ENCODE results near the gene TIGIT. TPM values are rescaled to one million over a fixed set of nuclear protein-coding genes. Genes with fewer than 3 reads are reported as not detected.

TIGIT gene
- total RNA-seq, 1 experiment from 2014 or later, result not detected

GRCh38 chr3:114336857-114337256, 43.0 kb downstream of the TIGIT start:
- no peaks in the 10 kb centered on the region for H3K36me3 ChIP-seq (ENCODE audit: insufficient read depth, low read length, poor library complexity, severe bottlenecking)

GRCh38 chr3:114338651-114339357, 45.0 kb downstream of the TIGIT start:
- no peak for DNase-seq (ENCODE audit: low spot score)
- no peaks in the 10 kb centered on the region for H3K9me3 ChIP-seq (ENCODE audit: low read depth, low read length, poor library complexity, severe bottlenecking)
- no peaks in the 10 kb centered on the region for H3K4me1 ChIP-seq (ENCODE audit: insufficient read depth, low read length, poor library complexity, severe bottlenecking)
- no peaks in the 10 kb centered on the region for H3K36me3 ChIP-seq (ENCODE audit: insufficient read depth, low read length, poor library complexity, severe bottlenecking)
- no peak overlapping the region for H3K4me3 ChIP-seq (ENCODE audit: low read depth, low read length, poor library complexity, severe bottlenecking)
- BruUV-seq (replicated peaks), result no TSS peak
- H3K27me3 ChIP-seq (replicated peaks; ENCODE audit: insufficient read depth, low read depth, low read length, poor library complexity), result no peaks in the 10 kb centered on the region
- ChIA-PET POLR2A (ENCODE audit: low non-redundant PET) (interaction anchor here (0.6 kb wide), 1 partner anchor 226 kb away, joined by 3 read pairs; no protein-coding TSS in a partner anchor), CTCF (no interaction called here)
- intact Hi-C loops (cut with micrococcal nuclease; ENCODE audit: unreplicated experiment), result no loop called here
- TF ChIP-seq EZH2 (IDR thresholded peaks at IDR 0.05; ENCODE audit: borderline replicate concordance, low read depth, low read length, poor library complexity, severe bottlenecking) (no peak), CTCF (conservative IDR thresholded peaks at IDR 0.05; ENCODE audit: low read depth, low read length) (no peak)
- no peak overlapping the region for H3K27ac ChIP-seq (ENCODE audit: low read depth, low read length, poor library complexity, severe bottlenecking)

More at GRCh38 chr3:114336857-114337256, 43.0 kb downstream of the TIGIT start:
- ChIA-PET CTCF (no interaction called here), POLR2A (ENCODE audit: low non-redundant PET) (no interaction called here)
- intact Hi-C loops (cut with micrococcal nuclease; ENCODE audit: unreplicated experiment), result no loop called here
- Histone ChIP-seq H3K4me1 (ENCODE audit: insufficient read depth, low read length, poor library complexity, severe bottlenecking) (no peaks in the 10 kb centered on the region), H3K9me3 (ENCODE audit: low read depth, low read length, poor library complexity, severe bottlenecking) (no peaks in the 10 kb centered on the region), H3K27ac (ENCODE audit: low read depth, low read length, poor library complexity, severe bottlenecking) (no peak overlapping the region), H3K4me3 (ENCODE audit: low read depth, low read length, poor library complexity, severe bottlenecking) (no peak overlapping the region), H3K27me3 (replicated peaks; ENCODE audit: insufficient read depth, low read depth, low read length, poor library complexity) (no peaks in the 10 kb centered on the region)
- TF ChIP-seq CTCF (conservative IDR thresholded peaks at IDR 0.05; ENCODE audit: low read depth, low read length), result no peak
- TF ChIP-seq EZH2 (IDR thresholded peaks at IDR 0.05; ENCODE audit: borderline replicate concordance, low read depth, low read length, poor library complexity, severe bottlenecking), result no peak
- no peak for DNase-seq (ENCODE audit: low spot score)
- BruUV-seq (replicated peaks), result no TSS peak

GRCh38 chr3:114344492-114344891, 50.7 kb downstream of the TIGIT start:
- CTCF ChIA-PET, result no interaction called here

More at GRCh38 chr3:114344492-114344891, 50.7 kb downstream of the TIGIT start:
- Histone ChIP-seq H3K9me3 (ENCODE audit: low read depth, low read length, poor library complexity, severe bottlenecking) (no peaks in the 10 kb centered on the region), H3K27ac (ENCODE audit: low read depth, low read length, poor library complexity, severe bottlenecking) (no peak overlapping the region), H3K4me1 (ENCODE audit: insufficient read depth, low read length, poor library complexity, severe bottlenecking) (peaks cover 15% of the 10 kb centered on the region), H3K36me3 (ENCODE audit: insufficient read depth, low read length, poor library complexity, severe bottlenecking) (no peaks in the 10 kb centered on the region), H3K4me3 (ENCODE audit: low read depth, low read length, poor library complexity, severe bottlenecking) (no peak overlapping the region), H3K27me3 (replicated peaks; ENCODE audit: insufficient read depth, low read depth, low read length, poor library complexity) (no peaks in the 10 kb centered on the region)
- DNase-seq (ENCODE audit: low spot score), result no peak
- no TSS peak for BruUV-seq (replicated peaks)
- TF ChIP-seq EZH2 (IDR thresholded peaks at IDR 0.05; ENCODE audit: borderline replicate concordance, low read depth, low read length, poor library complexity, severe bottlenecking), result no peak
- TF ChIP-seq CTCF (conservative IDR thresholded peaks at IDR 0.05; ENCODE audit: low read depth, low read length), result no peak
- intact Hi-C loops (cut with micrococcal nuclease; ENCODE audit: unreplicated experiment), result no loop called here
- POLR2A ChIA-PET (ENCODE audit: low non-redundant PET), result no interaction called here

Data from A673 (cell line).